Activated gamma-delta T cell (primary cell): ENCODE results near the gene SERPINA6.
"Not testable (repeated sequence)": the region's sequence is repeated elsewhere in the genome, so short reads cannot be mapped to it uniquely, and the experiment has no call there.

Experiments
- DNase-seq: peaks from one replicate; lab custom pipeline; 2025; lab: John Stamatoyannopoulos, UW

SERPINA6 gene

DNA sequence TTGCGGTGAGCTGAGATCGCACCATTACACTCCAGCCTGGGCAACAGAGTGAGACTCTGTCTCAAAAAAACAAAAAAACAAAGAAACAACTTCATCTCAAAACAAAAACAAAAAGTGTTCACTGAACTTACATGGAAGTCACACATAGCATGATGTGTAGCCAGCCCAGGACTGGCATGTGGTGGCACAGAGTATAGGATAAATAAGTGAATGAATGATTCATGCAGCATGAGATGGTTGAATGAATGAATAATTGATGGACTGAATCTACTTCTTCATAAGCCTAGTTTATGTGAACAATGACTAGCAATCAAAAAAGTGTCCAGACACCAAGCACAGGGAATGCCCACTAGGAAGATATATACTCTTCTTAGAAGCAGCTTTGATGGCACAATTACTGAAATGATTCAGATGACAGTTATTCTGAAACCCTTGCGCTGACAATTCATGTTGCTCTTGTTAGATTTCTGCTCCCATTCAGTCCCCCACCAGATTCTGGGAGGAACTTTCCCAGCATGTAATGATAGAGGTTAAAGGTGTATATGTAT is 31.6 kb upstream of the SERPINA6 start:
- DNase-seq: no peak

DNA sequence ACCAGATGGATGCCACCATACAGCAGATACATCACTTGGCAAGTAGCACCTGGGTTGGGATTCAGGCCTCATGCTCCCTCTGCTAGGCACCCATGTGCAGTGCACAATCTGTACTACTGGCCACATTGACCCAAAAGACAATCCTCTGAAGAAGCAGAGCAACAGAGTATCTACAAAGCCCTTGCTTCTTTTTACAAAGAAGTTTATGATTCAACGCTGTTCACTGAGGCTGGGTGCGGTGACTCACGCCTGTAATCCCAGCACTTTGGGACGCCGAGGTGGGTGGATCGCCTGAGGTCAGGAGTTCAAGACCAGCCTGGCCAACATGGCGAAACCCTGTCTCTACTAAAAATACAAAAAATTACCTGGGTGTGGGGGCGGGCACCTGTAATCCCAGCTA is 31.1 kb upstream of the SERPINA6 start:
- DNase-seq: not testable (repeated sequence)

GRCh38 chr14:94349276-94349675 is 26.1 kb upstream of the SERPINA6 start:
- DNase-seq: no peak

DNA sequence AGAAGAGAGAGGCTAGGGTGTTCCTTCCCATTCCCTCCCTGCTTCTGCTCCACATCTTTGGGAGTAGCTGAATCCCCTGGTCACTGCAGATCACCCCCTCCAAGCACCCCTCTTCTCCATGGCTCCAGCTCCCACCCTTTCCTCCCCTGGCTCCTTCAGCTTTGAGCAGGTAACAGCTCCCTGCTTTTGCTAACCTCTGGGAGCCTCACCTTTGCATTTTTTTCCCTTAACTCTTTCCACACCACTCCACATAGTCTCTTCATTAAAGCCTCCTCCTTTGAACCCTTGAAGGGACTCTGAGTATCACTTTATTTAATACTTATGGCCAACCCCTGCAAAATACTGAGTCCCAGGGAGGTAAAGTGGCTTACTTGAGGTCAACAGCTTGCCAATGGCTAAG is 25.7 kb upstream of the SERPINA6 start:
- DNase-seq: no peak

DNA sequence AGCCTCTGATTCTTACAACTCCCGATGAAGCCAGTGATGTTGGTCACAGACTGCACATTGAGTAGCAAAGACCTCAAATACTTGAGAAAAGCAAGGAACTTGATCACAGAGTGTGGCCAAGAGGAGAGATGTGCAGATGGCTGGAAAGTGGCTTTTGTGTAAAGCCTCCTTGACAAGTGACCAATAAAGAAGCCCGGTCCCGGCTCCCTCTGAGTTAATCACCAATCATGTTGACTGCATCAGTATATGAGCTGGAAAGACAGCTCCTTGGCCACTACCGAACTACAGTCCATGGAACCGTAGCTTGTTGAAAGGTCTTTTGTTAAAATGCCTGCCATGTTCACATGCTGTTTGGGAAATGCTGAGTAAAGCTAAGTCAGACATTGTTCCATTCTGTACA is 23.7 kb upstream of the SERPINA6 start:
- DNase-seq: no peak

GRCh38 chr14:94346065-94346786 is 23.1 kb upstream of the SERPINA6 start:
- DNase-seq: not testable (repeated sequence)

- no peak for DNase-seq
Measured at GRCh38 chr14:94345344-94346064, 22.4 kb upstream of the SERPINA6 start.

DNA sequence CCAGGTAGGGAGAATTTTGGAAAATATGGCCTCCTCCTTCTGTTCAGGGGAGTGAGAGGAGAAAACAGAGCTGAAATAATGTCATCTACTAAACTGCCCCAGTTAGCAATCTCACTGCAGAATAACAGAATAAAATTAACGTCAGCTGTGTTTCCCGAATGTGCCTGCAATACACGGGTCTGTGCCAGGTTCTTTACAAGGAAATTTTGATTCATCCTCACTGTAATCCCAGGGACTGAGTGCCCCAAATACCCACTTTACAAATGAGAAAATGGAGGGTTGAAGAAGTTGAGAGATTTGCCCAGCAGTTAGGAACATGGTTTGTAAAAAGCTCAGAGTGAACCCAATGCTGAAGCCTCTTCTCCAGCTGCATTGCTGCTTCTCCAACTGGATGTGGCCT is 21.3 kb upstream of the SERPINA6 start:
- DNase-seq: no peak

- no peak for DNase-seq
Measured at GRCh38 chr14:94343238-94344005, 20.3 kb upstream of the SERPINA6 start.

DNA sequence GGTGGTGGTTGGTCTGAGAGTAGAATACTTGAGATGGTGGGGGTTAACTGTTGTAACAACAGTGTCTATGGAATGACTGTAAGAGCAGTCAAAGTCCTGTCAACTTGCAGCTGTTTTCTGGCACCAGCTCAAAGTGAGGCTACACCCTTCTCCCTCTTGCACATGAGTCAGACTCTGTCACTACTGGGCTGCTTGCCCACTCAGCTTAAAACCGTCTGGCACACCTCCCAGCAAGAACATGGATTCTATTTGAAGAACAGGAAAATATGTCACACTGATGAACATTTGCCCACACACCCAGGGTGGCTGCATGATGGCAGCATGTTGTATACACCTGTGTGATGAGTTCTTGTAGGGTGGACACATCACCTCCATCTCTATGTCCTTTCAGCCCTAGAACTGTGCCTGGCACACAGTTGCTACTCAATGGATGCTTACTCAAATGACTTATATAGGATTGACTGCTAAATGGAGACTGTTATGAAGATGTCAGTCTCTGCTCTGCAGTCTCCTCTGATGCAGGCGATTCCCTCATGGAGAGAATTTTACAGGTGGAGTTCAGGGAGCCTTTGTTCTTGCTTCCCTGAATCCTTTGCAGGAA is 19.3 kb upstream of the SERPINA6 start:
- no peak for DNase-seq

DNA sequence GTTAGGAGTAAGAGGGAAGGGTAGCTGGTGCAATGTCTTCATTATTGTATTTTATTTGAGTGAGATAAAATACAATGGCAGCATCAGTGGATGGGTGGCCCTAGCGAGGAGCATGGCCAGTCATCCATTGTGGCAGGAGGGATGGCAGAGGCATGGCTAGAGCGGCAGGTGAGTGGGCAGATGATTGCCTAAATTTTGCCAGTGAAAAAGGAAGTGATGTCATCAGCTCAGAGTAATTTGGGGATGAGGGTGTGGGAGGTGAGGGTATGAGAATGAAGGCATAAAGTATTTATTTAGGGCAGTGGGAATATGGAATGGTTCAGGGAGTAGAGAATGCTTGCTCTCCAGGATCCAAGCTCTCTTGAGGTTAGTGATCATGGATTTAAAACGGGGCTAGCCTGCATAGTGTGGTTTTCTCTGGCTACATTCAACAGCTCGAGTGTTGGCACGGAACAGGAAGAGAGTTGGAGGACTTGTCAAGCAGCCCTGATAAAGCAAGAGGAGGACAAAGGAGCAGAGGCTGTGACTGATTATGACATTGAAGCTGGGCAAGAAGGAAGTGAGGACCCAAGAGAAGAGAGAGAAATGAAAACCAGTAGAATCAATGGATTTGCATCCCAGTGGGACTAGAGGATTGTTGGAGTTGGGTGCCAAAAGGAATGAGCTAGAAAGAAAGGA is 18.7 kb upstream of the SERPINA6 start:
- no peak for DNase-seq

DNA sequence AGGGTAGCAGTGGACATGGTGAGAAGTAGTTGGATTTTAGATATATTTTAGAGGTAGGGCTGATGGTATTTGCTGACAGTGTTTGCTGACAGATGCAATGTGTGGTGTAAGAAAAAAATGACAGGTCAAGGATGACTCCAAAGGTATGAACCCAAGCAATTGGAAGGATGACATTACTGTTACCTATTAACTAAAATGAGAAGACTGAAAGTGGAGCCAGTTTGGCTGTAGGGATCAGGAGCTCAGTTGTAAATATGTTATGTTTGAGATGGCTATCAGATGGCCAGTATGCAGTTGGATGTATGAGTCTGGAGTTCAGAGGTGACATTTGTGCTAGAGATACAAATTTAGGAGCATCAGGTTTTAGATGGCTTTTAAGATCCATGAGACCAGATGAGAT is 17.4 kb upstream of the SERPINA6 start:
- DNase-seq: no peak

GRCh38 chr14:94338023-94338422 is 14.9 kb upstream of the SERPINA6 start:
- DNase-seq: no peak

GRCh38 chr14:94337274-94337673 is 14.1 kb upstream of the SERPINA6 start:
- DNase-seq: no peak

- DNase-seq: no peak
Measured at GRCh38 chr14:94334872-94335271, 11.7 kb upstream of the SERPINA6 start.

- no peak for DNase-seq
Measured at GRCh38 chr14:94332587-94332986, 9.5 kb upstream of the SERPINA6 start.

- no peak for DNase-seq
Measured at GRCh38 chr14:94332063-94332583, 9.0 kb upstream of the SERPINA6 start.

GRCh38 chr14:94331462-94331861 is 8.3 kb upstream of the SERPINA6 start:
- DNase-seq: no peak

- DNase-seq: no peak
Measured at GRCh38 chr14:94330857-94331256, 7.7 kb upstream of the SERPINA6 start.

GRCh38 chr14:94330432-94330831 is 7.3 kb upstream of the SERPINA6 start:
- no peak for DNase-seq

GRCh38 chr14:94329857-94330256 is 6.7 kb upstream of the SERPINA6 start:
- no peak for DNase-seq
